GM12878 (cell line): Measurements from ENCODE around the gene OR13C8. TPM values are rescaled to one million over a fixed set of nuclear protein-coding genes. Genes with fewer than 3 reads are reported as not detected.

Source experiments
- ATAC-seq: fragments of 200-7000 bp; cut with Tn5 transposase; 3 replicates; pipeline ENCODE4 v1.9.1; 2020; ENCODE audit warnings: mild to moderate bottlenecking, moderate library complexity
- BruUV-seq: library from RNA; stranded (reverse); fragments of 400-500 nt; replicated peaks from 2 replicates; lab custom pipeline; 2021; lab: Mats Ljungman, UMichigan
- CTCF ChIA-PET: fragments of 300-600 bp; sonication (Branson Sonifier 250); formaldehyde crosslinking; extraction: SDS; loops from one replicate; lab custom pipeline; 2021; ENCODE audit warnings: inconsistent platforms; lab: Yijun Ruan, JAX
- POLR2A ChIA-PET: fragments of 350-600 bp; formaldehyde crosslinking; extraction: SDS; loops from one replicate; lab custom pipeline; 2021; ENCODE audit warnings: inconsistent platforms; lab: Charles Lee
- RAD21 ChIA-PET: fragments of 300-600 bp; sonication (Branson Sonifier 250); formaldehyde crosslinking; loops from one replicate; lab custom pipeline; 2023; ENCODE audit warnings: antibody characterized with exemption; ENCODE audit not compliant: unreplicated experiment; lab: Charles Lee
- SMC1A ChIA-PET: fragments of 300-600 bp; sonication (Branson Sonifier 250); formaldehyde crosslinking; loops from one replicate; lab custom pipeline; 2023; ENCODE audit not compliant: unreplicated experiment, uncharacterized antibody; lab: Charles Lee
- DNase-seq: peaks from one replicate; pipeline ENCODE4 v3.0.0-alpha.2; 2011; ENCODE audit warnings: low read depth, low spot score
- FAIRE-seq: peaks from 3 replicates; lab custom pipeline; 2011; peaks lifted over from hg19 to GRCh38; lab: Jason Lieb, UNC
- H2AFZ ChIP-seq: 2 replicates; pipeline ENCODE4 v1.6.0; 2011; ENCODE audit warnings: low read depth, low read length, control low read depth; ENCODE audit not compliant: control insufficient read depth
- H3K27ac ChIP-seq: 2 replicates; pipeline ENCODE4 v1.5.1; 2011; ENCODE audit warnings: control low read depth; ENCODE audit not compliant: control insufficient read depth, insufficient read depth
- H3K27me3 ChIP-seq, 2 experiments: replicated peaks in 1 of 2; 2 replicates each; pipeline versions ENCODE4 v1.6.0 to v1.6.1; 2011; ENCODE audit warnings: low read length in 1 of 2; ENCODE audit not compliant: control insufficient read depth in 2 of 2, insufficient read depth in 2 of 2
- H3K36me3 ChIP-seq, 2 experiments: 2 replicates each; pipeline ENCODE4 v1.5.1; 2011; ENCODE audit warnings: low read length in 1 of 2; ENCODE audit not compliant: control insufficient read depth in 2 of 2, insufficient read depth in 2 of 2
- H3K4me1 ChIP-seq: 2 replicates; pipeline ENCODE4 v1.6.1; 2011; ENCODE audit warnings: mild to moderate bottlenecking, low read length, moderate library complexity, mixed read lengths; ENCODE audit not compliant: control insufficient read depth, insufficient read depth
- H3K4me2 ChIP-seq: 2 replicates; pipeline ENCODE4 v1.6.0; 2011; ENCODE audit warnings: control low read depth; ENCODE audit not compliant: control insufficient read depth, insufficient read depth
- H3K4me3 ChIP-seq: fragments of 200-600 bp; sonication (generic); 2 replicates; pipeline ENCODE4 v1.5.1; 2016
- H3K79me2 ChIP-seq: 2 replicates; pipeline ENCODE4 v1.6.0; 2011; ENCODE audit warnings: low read length; ENCODE audit not compliant: control insufficient read depth, insufficient read depth
- H3K9ac ChIP-seq: 2 replicates; pipeline ENCODE4 v1.8.0; 2011; ENCODE audit warnings: low read length, control low read depth, mixed read lengths; ENCODE audit not compliant: control insufficient read depth, insufficient read depth
- H3K9me3 ChIP-seq: replicated peaks from 3 replicates; pipeline ENCODE4 v1.5.1; 2011; ENCODE audit warnings: mild to moderate bottlenecking, low read length; ENCODE audit not compliant: control insufficient read depth, insufficient read depth
- H4K20me1 ChIP-seq: 2 replicates; pipeline ENCODE4 v1.6.0; 2011; ENCODE audit not compliant: control insufficient read depth, insufficient read depth
- BACH1 ChIP-seq: fragments of 450-650 bp; IDR thresholded peaks from 2 replicates; pipeline ENCODE4 v1.6.1; 2017; ENCODE audit warnings: mild to moderate bottlenecking, borderline replicate concordance
- CBX3 ChIP-seq: fragments of 200-600 bp; sonication (generic); IDR thresholded peaks from 2 replicates; pipeline ENCODE4 v1.6.1; 2016; ENCODE audit warnings: low read depth, borderline replicate concordance
- CEBPB ChIP-seq, 2 experiments: fragments of 150-350 bp in 1 of 2; IDR thresholded peaks; 2 replicates each; pipeline ENCODE4 v1.6.1; 2012 to 2014; ENCODE audit warnings: low read depth in 2 of 2, low read length in 2 of 2, borderline replicate concordance in 1 of 2, inconsistent platforms in 1 of 2
- CREB1 ChIP-seq: IDR thresholded peaks from 2 replicates; pipeline ENCODE4 v1.6.1; 2012; ENCODE audit warnings: low read depth, mild to moderate bottlenecking, inconsistent platforms
- ELK1 ChIP-seq: IDR thresholded peaks from 2 replicates; pipeline ENCODE4 v1.6.1; 2012; ENCODE audit warnings: low read depth, low read length, improper control_type of control experiment
- IRF4 ChIP-seq: IDR thresholded peaks from 2 replicates; pipeline ENCODE4 v1.6.1; 2011; ENCODE audit warnings: low read depth, low read length
- KLF5 ChIP-seq: fragments of 450-650 bp; IDR thresholded peaks from 2 replicates; pipeline ENCODE4 v1.6.1; 2014; ENCODE audit warnings: mild to moderate bottlenecking; ENCODE audit not compliant: partially characterized antibody
- MLLT1 ChIP-seq: fragments of 450-650 bp; IDR thresholded peaks from 2 replicates; pipeline ENCODE4 v1.6.1; 2016; ENCODE audit warnings: mild to moderate bottlenecking
- MYB ChIP-seq: fragments of 150-350 bp; IDR thresholded peaks from 2 replicates; pipeline ENCODE4 v1.6.1; 2014; ENCODE audit warnings: mild to moderate bottlenecking, low read depth, low read length, borderline replicate concordance
- NFYB ChIP-seq: IDR thresholded peaks from 2 replicates; pipeline ENCODE4 v1.6.1; 2011; ENCODE audit warnings: low read depth, mild to moderate bottlenecking, low read length, improper control_type of control experiment, moderate library complexity; ENCODE audit not compliant: insufficient read depth
- SMAD5 ChIP-seq: IDR thresholded peaks from 2 replicates; pipeline ENCODE4 v1.6.1; 2016; ENCODE audit warnings: antibody characterized with exemption, low read depth
- SMARCA5 ChIP-seq: fragments of 450-650 bp; IDR thresholded peaks from 2 replicates; pipeline ENCODE4 v1.6.1; 2017; ENCODE audit warnings: mild to moderate bottlenecking
- SRF ChIP-seq, 2 experiments: IDR thresholded peaks; 2 replicates each; pipeline ENCODE4 v1.6.1; 2011; ENCODE audit warnings: low read depth in 2 of 2, low read length in 2 of 2, mild to moderate bottlenecking in 1 of 2, moderate library complexity in 1 of 2
- USF1 ChIP-seq: IDR thresholded peaks from 2 replicates; pipeline ENCODE4 v1.6.1; 2011; ENCODE audit warnings: borderline replicate concordance, low read depth, mild to moderate bottlenecking, moderate library complexity, mixed read lengths, low read length; ENCODE audit not compliant: insufficient read depth; ENCODE audit errors: extremely low read length
- YBX1 ChIP-seq: fragments of 450-650 bp; IDR thresholded peaks from 2 replicates; pipeline ENCODE4 v1.6.1; 2016; ENCODE audit warnings: antibody characterized with exemption
- WGBS: methylation state at CpG from one replicate; pipeline ENCODE4 v1.1.6; 2016; ENCODE audit warnings: low lambda C conversion rate; ENCODE audit not compliant: insufficient replicate concordance, insufficient coverage; ENCODE audit errors: missing lambda C conversion rate; 5-methylcytosine and 5-hydroxymethylcytosine counted together
- in situ Hi-C: fragments of 300-500 bp; cut with MboI; formaldehyde crosslinking; loops from 9 replicates; pipeline ENCODE4 v1.14.3; 2018; ENCODE audit warnings: mixed read lengths
- intact Hi-C: fragments of 100-400 bp; cut with micrococcal nuclease; formaldehyde crosslinking; loops from one replicate; pipeline ENCODE4 v1.14.2; 2022; ENCODE audit not compliant: unreplicated experiment
- polyA plus RNA-seq, 11 experiments: library from polyadenylated mRNA; depleted of rRNA in 4 of 11; unstranded in 6 of 11; stranded (reverse) in 5 of 11; fragments of >200 nt; fragmentation: Nextera tagmentation in 4 of 11; fragmentation: Illumina TruSeq in 1 of 11; extraction: Ambion mirVana in 4 of 11; extraction: Trizol in 1 of 11; gene quantifications; 1 replicate in 1 of 11; 2 replicates in 10 of 11; pipeline versions ENCODE4 v1.2.1 to v1.2.3, GENCODE V29; 2011 to 2016; ENCODE audit warnings: inconsistent platforms in 2 of 11, missing spikeins in 2 of 11, low read depth in 1 of 11
- total RNA-seq, 4 experiments: library from RNA; depleted of rRNA in 3 of 4; stranded (reverse); fragments of >200 nt in 3 of 4; fragmentation: Illumina TruSeq in 1 of 4; extraction: Trizol in 1 of 4; gene quantifications; 2 replicates each; pipeline versions ENCODE4 v1.2.1 to v1.2.3, GENCODE V29; 2013 to 2021

Gene OR13C8
- total and polyA plus RNA-seq, 10 of the 15 experiments (the other 5 are each of a cell fraction or from before 2014, with no cell fraction given), result not detected

- TF ChIP-seq CREB1, result no peak
Observed at GRCh38 chr9:104575456-104575855, 6.5 kb downstream of the OR13C8 start (continued).

- WGBS, result 50% methylated on average over 5 of the region's 5 CpGs
- no peak for FAIRE-seq
- intact Hi-C loops, result no loop called here
Observed at GRCh38 chr9:104577263-104577662, 8.3 kb downstream of the OR13C8 start.

More at GRCh38 chr9:104577263-104577662, 8.3 kb downstream of the OR13C8 start:
- DNase-seq (no peak), ATAC-seq (no peak)
- Histone ChIP-seq H3K27ac (no peak overlapping the region), H3K79me2 (no peaks in the 10 kb centered on the region), H3K9me3 (no peaks in the 10 kb centered on the region), H2AFZ (no peak overlapping the region), H3K4me2 (no peak overlapping the region), H3K4me1 (no peaks in the 10 kb centered on the region), H3K4me3 (no peak overlapping the region), H3K36me3 (no peaks in the 10 kb centered on the region), H3K9ac (no peak overlapping the region), H4K20me1 (no peaks in the 10 kb centered on the region), H3K27me3 (no peaks in the 10 kb centered on the region)
- ChIA-PET POLR2A (no interaction called here), RAD21 (no interaction called here), CTCF (no interaction called here), SMC1A (no interaction called here)
- no TSS peak for BruUV-seq
- TF ChIP-seq CEBPB (IDR thresholded peaks at IDR 0.05; ENCODE audit: borderline replicate concordance in 1 of 2, low read depth in 2 of 2, low read length in 2 of 2), result no peak
- no peak for TF ChIP-seq CBX3
- TF ChIP-seq IRF4, result no peak
- TF ChIP-seq SMAD5, result no peak
- TF ChIP-seq KLF5, result no peak
- TF ChIP-seq SRF (IDR thresholded peaks at IDR 0.05; ENCODE audit: low read depth in 2 of 2, low read length in 2 of 2), result no peak
- no peak for TF ChIP-seq ELK1
- no peak for TF ChIP-seq SMARCA5
- no peak for TF ChIP-seq USF1
- TF ChIP-seq MLLT1, result no peak
- no peak for TF ChIP-seq NFYB
- TF ChIP-seq YBX1, result no peak
- TF ChIP-seq BACH1, result no peak
- TF ChIP-seq MYB, result no peak
- in situ Hi-C loops, result no loop called here
